CD4-positive, alpha-beta T cell treated with Interleukin-17A for 1 hour (primary cell): ENCODE results near the gene ALG3.

Experiments used
- DNase-seq: peaks from one replicate; pipeline ENCODE4 v3.0.0-alpha.2; 2020

Gene ALG3

GRCh38 chr3:184259878-184260723 is 11.3 kb upstream of the ALG3 start:
- peak; percentile 31 for DNase-seq

GRCh38 chr3:184259396-184259877 is 10.7 kb upstream of the ALG3 start:
- DNase-seq = no peak

GRCh38 chr3:184258926-184259325 is 10.2 kb upstream of the ALG3 start:
- no peak for DNase-seq

- no peak for DNase-seq
Measured at GRCh38 chr3:184257083-184257915, 8.5 kb upstream of the ALG3 start.

- no peak for DNase-seq
Measured at GRCh38 chr3:184255291-184256039, 6.7 kb upstream of the ALG3 start.

- peak; percentile 91 for DNase-seq
Measured at GRCh38 chr3:184250167-184250828, 1.5 kb upstream of the ALG3 start.

- DNase-seq = peak; percentile 98
Measured at GRCh38 chr3:184249412-184250166, 827 bp upstream of the ALG3 start, which contains the start of gene EEF1AKMT4. TSS of gene EEF1AKMT4 (plus strand) at chr3:184249672. CDS start at chr3:184249695, 23 bp downstream.

- DNase-seq = no peak
Measured at GRCh38 chr3:184242297-184242685, 6.5 kb downstream of the ALG3 start.

- DNase-seq = no peak
Measured at GRCh38 chr3:184241447-184242296, 7.1 kb downstream of the ALG3 start.

GRCh38 chr3:184241141-184241446 is 7.7 kb downstream of the ALG3 start:
- no peak for DNase-seq

- no peak for DNase-seq
Measured at GRCh38 chr3:184240384-184241140, 8.2 kb downstream of the ALG3 start.

GRCh38 chr3:184239708-184240107 is 9.1 kb downstream of the ALG3 start:
- DNase-seq = no peak

GRCh38 chr3:184239221-184239620 is 9.5 kb downstream of the ALG3 start:
- no peak for DNase-seq

GRCh38 chr3:184238246-184238818 is 10.4 kb downstream of the ALG3 start:
- no peak for DNase-seq

GRCh38 chr3:184237807-184238206 is 11.0 kb downstream of the ALG3 start:
- no peak for DNase-seq

GRCh38 chr3:184237211-184237610 is 11.6 kb downstream of the ALG3 start:
- no peak for DNase-seq

- no peak for DNase-seq
Measured at GRCh38 chr3:184236636-184237035, 12.1 kb downstream of the ALG3 start.

- DNase-seq = no peak
Measured at GRCh38 chr3:184236033-184236410, 12.7 kb downstream of the ALG3 start.

GRCh38 chr3:184235381-184236032 is 13.3 kb downstream of the ALG3 start:
- DNase-seq = no peak
